ENCODE data around the gene SND1.
"Not testable (repeated sequence)": the region's sequence is repeated elsewhere in the genome, so short reads cannot be mapped to it uniquely, and the experiment has no call there.

The SND1 gene

GRCh38 chr7:128108641-128109423 lies 456.8 kb downstream of the SND1 start:
- no peak for DNase-seq

GRCh38 chr7:128109424-128109969 lies 457.5 kb downstream of the SND1 start:
- not testable (repeated sequence) for DNase-seq

- no peak for DNase-seq
These were observed 458.8 kb downstream of the SND1 start for GRCh38 chr7:128110641-128111364.

GRCh38 chr7:128112018-128112780 lies 460.2 kb downstream of the SND1 start:
- DNase-seq: no peak

GRCh38 chr7:128112781-128113221 lies 460.8 kb downstream of the SND1 start:
- DNase-seq: no peak

GRCh38 chr7:128113839-128114238 lies 461.8 kb downstream of the SND1 start:
- DNase-seq: no peak

- no peak for DNase-seq
These were observed 462.8 kb downstream of the SND1 start for GRCh38 chr7:128114806-128115205.

- DNase-seq: no peak
These were observed 463.4 kb downstream of the SND1 start for GRCh38 chr7:128115336-128115820.

GRCh38 chr7:128115821-128116723 lies 464.1 kb downstream of the SND1 start:
- no peak for DNase-seq

GRCh38 chr7:128116740-128117139 lies 464.7 kb downstream of the SND1 start:
- no peak for DNase-seq

GRCh38 chr7:128117691-128118090 lies 465.7 kb downstream of the SND1 start:
- no peak for DNase-seq

- DNase-seq: no peak
These were observed 467.0 kb downstream of the SND1 start for GRCh38 chr7:128119036-128119435.

GRCh38 chr7:128120116-128120515 lies 468.1 kb downstream of the SND1 start:
- DNase-seq: no peak

GRCh38 chr7:128120976-128121490 lies 469.0 kb downstream of the SND1 start:
- DNase-seq: no peak

- DNase-seq: no peak
These were observed 469.9 kb downstream of the SND1 start for GRCh38 chr7:128121711-128122530.

- no peak for DNase-seq
These were observed 470.7 kb downstream of the SND1 start for GRCh38 chr7:128122576-128123290.

- no peak for DNase-seq
These were observed 471.5 kb downstream of the SND1 start for GRCh38 chr7:128123291-128124037.

- DNase-seq: no peak
These were observed 472.8 kb downstream of the SND1 start for GRCh38 chr7:128124786-128125185.

- no peak for DNase-seq
These were observed 473.8 kb downstream of the SND1 start for GRCh38 chr7:128125816-128126215.
